Right kidney (tissue), 1 donor: ENCODE data around the gene CROCC2.

Source experiments
- DNase-seq: peaks from one replicate; pipeline ENCODE4 v3.0.0-alpha.2; 2016

Gene CROCC2

DNA sequence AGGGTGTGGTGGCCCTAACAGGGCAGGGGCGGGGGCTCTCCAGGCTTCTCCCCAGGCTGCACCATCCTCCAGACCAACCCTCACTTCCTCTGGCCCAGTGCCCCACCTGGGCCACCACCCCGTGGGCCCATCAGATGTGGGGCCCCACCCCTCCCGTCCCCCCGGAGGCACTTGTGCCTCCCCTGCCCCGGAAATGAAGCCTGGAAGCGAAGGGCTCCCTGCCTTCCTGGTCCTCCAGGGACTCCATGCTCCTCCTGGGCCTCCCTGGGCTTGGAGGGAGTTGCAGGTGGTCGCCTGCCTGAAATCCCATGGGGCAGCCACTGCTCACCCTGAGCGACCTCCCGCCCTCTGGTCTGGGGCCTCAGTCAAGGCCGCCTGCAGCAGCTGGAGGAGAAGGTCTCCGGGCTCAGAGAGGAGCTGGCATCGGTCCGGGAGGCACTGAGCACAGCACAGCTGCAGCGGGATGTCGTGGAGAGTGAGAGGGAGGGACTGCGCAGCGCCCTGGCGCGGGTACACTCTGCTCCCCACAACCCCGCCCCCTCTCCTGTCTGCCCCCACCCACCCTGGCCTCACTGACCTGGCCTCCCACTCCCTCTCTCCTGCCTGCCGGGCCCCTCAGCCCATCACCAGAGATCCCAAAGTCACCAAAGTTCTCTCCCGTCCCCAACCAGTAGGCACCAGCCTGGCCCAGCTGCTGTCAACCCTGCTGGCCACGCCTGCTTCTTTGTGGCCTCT is 28.0 kb downstream of the CROCC2 start:
- DNase-seq: no peak

DNA sequence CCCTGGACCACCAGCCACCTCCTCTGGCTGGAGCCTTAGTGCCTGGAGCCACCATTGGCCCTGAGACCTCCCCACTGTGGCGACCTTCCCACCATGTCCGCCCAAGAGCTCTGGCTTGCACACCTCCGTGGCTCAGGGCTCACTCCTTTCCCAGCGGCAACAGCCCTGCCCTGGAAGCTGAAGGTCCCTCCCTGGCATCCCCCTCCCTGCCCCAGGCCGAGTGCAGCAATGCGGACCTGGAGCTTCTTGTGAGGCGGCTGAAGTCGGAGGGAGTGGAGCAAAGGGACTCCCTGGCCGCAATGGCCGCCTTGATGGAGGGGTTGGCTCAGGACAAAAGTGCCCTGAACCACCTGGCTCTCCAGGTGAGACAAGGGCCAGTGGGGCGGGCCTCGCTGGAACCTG is 28.6 kb downstream of the CROCC2 start:
- DNase-seq: no peak

DNA sequence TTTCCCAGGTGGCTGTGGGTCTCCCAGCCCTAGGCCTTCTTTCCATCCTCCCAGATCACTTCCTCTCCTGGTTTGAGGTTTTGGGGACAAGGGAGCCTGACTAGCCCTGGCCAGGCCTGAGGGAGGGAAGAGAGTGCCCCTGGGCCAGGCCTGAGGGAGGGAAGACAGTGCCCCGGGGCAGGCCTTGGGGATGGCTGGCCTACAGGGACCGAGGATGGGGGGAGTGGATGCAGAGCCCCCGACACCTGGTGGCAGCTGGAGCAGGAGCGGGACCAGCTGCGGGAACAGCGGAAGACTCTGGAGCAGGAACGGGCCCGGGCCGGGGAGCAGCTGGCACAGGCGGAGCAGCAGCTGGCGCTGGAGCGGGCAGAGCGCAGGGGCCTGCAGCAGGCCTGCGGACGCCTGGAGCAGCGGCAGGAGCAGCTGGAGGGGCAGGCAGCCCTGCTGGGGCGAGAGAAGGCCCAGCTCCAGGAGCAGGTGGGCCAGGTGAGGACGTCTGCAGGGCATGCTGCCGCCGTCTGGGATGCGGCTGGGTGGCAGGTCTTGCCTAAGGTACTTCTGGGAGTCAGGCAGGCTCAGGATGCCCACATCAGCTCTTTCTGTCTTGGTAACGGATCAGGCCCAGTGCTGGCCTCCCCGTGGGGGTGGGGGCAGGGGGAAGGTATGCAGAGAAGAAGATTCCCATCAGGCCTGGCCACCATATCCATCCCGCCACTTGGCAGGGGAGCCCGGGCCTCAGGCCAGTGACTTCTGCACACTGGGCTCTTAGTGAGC is 29.2 kb downstream of the CROCC2 start:
- DNase-seq: no peak

DNA sequence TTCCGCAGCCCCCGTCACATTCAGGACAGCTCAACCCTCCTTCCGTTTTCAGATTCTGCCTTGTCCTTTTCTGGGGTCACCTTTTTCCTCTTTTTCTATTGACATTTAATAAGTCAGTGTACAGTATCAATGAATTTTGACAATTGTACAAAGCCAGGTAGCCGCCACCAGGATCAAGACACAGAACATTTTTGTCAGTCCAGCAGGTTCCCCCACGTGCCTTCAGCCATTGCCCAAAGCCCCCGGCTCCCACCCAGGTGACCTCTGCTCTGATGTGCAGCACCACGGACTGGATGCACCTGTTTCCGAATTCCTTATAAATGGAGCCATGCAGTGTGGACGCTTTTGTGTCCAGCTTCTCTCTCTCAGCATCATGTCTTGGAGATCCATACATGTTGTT is 30.0 kb downstream of the CROCC2 start:
- DNase-seq: no peak

DNA sequence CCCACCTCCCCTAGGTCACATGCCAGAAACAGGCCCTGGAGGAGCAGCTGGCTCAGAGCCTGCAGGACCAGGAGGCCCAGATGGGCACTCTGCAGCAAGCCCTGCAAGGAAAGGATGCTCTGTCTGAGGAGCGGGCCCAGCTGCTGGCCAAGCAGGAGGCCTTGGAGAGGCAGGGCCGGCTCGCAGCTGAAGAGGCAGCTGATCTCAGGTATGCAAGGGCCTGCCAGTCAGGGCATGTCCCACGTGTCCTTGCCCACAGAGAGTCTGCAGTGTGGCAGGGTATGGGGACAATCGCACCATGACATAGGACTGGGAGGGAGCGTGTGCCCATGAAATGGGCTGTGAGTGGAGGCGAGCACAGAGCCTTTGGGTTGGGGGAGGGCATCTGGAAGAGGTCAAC is 39.9 kb downstream of the CROCC2 start:
- DNase-seq: no peak

DNA sequence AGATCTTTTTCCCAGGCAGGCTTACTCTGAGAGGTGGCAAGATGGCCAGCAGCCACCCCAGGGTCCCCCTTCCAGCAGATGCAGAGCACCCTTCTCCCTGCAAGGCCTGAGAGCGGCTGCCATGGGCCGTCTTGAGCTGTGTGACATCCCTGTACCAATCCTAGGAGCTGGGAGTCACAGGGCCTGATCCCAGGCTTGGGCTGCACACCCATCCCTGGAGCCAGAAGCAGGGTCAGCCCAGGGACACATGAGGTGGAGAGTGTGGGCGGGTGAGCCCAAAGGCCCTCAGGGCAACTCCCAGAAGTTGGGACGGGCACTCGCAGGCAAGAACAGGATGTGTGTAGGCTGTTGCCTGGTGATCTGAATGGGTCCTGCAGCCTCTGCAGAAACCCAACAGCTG is 40.5 kb downstream of the CROCC2 start:
- no peak for DNase-seq

DNA sequence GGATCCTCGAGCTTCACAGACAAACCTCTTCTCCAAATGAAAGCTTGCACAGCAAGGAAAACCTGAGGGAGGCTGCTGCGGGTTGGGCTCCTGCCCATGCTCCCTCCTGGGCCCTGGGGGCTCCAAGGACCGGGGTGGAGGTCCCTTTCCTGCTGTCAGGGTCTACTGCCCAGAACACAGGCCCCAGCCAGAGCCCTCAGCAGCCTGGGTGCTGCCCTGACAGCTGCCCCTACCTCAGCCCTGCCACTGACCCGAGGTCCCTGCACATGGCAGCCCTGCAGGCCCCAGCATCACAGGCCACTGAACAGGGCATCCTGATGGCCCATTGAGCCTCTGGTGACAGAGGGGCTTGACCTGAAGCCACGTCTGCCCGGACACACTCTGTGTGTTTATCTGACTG is 41.0 kb downstream of the CROCC2 start:
- no peak for DNase-seq

DNA sequence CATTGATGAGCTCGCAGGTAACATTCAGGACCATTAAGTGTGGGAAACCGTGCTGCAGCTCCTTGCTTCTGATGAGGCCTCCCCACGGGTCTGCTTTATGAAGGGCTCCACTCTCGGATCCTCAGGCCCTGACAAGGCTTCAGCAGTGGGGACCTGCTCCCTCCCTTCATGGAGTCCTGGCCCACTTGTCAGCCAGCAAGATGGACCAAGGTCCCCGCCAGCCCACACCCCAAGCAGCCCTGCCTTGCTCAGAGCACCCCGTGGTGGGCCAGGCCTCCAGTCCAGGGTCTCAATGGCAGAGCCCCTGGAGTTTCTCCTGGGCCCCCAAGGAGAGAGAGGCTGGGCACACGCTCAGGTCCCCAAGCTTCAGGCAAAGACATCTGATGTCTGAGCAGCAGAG is 41.5 kb downstream of the CROCC2 start:
- no peak for DNase-seq

DNA sequence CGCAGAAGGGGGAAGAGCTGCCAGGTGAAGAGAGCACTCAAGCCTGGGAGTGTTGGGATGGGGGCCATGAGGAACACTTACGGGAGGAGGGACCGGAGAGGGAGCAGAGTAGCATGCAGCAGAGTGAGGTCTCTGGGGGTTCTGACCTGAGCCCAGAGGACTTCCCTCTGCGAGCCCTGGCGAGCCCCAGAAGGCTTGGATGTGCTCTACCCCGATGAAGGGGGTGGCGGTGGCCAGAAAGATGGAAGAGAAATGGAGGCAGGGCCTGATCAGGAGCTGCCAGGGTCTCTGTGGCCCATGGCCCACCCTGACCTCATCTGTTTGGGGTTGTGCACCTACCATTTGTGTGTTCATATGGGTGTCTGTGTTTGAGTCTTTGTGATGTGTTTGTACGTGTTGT is 42.0 kb downstream of the CROCC2 start:
- no peak for DNase-seq

DNA sequence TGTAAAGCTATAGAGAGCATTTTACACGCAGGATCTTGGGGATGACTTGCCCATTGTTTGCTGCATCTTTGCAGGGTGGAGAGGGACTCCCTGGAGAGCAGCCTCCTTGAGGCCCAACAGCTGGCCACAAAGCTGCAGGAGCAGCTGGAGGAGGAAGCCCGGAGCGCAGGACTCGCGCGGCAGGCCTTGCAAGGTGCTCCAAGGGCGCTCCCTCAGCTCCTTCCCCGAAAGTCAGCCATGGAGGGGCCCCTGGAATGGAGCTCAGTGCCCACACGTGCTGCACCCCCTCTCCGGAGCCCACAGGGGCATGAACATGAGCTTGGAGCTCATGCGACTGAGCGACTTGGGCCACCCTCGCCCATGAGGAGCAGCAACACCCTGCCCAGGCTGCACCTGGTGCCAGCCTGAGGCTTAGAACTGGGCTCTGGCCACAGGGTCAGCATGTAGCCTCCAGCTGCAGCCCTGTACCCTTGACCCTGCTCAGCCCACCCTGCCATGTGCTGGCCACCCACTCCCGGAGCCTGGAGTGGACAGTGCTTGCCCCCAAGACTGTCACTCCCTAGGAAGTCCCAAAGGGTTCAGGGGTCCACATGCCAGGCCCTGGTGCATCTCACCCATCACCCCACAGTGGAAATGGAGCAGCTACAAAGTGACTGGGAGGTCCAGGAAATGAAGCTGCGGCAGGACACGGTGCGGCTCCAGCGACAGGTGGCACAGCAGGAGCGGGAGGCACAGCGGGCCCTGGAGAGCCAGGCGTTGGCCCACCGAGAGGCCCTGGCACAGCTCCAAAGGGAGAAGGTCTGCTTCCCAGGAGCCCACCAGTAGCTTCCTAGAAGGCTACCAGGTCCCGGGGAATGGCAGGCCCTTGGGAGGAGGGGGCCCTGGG is 43.0 kb downstream of the CROCC2 start:
- no peak for DNase-seq

DNA sequence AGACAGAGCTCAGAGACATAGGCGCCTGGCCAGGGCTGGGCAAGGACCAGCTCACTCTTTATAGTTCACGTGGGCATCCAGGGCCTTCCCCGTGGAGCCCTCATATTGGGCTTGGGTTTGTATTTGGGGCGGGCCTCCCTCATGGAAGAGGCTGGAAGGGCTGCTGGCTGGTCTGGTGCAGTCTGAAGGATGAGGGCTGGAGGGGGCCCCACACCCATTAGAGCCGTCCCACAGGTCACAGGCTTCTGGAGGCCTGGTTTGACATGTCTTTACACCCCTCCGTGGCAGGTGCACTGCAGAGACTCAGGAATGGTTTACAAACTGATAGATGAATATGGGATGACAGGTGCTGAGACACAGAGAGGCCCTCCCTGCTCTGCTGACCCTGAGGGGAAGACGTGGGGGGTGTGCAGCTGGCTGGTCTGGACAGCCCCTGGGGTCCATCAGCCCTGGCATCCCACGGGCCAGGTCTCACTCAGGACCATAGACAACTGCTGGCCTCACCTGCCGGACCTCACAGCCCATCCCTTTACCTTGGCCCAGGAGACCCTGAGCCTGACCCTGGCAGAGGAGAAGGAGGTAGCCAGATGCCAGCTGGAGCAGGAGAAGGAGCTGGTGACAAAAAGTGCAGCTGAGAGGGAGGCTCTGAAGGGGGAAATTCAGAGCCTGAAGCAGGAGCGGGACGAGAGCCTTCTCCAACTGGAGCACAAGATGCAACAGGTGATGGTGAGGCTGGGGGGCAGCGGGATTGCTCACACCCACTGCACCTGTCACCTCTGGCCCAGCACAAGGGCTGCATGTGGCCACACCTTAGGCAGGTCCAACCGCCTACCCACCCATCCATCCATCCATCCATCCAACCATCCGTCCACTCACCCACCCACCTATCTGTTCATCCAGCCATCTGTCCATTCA is 43.9 kb downstream of the CROCC2 start:
- DNase-seq: no peak

DNA sequence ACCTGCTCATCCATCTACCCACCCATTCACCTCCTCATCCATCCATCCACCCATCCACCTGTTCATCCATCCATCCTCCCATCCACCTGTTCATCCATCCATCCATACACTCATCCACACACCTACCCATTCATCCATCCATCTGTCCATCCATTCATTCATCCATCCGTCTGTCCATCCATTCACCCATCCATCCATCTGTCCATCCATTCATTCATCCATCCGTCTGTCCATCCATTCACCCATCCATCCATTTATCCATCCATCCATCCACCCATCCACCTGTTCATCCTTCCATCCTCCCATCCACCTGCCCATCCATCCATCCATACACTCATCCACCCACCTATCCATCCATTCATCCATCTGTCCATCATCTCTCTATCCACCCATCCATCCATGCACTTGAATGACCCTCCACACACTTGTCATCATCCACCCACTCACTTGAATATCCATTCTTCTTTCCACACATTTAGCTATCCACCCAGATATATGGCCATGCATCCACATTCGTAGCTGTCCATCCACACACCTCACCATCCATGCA is 45.0 kb downstream of the CROCC2 start:
- no peak for DNase-seq

DNA sequence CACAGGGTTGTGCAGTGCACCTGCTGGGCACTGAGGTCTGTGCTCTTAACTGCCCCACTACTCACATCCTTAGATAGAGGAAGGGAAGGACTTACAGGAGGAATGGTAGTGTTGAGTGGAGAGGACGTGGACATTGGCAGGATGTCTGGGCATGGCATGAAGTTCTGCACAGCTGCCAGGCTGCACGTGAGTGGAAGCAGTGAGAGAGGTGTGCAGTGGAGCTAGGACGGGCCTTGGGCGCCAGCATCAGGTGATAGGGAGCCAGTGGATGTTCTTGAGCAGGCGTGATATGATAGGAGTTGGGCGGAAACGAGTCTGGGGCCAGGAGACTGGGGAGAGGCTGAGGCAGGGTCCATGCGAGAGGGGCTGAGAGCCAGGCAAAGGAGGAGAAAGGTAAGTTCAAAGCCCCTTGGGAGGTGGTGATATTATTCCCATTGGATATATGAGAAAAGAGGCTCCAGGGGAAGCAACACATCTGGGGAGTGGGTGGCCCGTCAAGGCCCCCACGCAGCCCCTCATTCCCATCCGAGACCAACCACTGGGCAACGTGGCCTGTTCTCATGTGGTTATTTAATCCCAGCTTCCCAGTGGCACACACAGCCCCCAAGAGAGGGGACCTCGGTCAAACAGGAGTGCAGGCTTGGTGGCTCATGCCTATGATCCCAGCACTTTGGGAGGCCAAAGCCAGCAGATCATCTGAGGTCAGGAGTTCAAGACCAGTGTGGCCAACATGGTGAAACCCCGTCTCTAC is 46.5 kb downstream of the CROCC2 start:
- no peak for DNase-seq

DNA sequence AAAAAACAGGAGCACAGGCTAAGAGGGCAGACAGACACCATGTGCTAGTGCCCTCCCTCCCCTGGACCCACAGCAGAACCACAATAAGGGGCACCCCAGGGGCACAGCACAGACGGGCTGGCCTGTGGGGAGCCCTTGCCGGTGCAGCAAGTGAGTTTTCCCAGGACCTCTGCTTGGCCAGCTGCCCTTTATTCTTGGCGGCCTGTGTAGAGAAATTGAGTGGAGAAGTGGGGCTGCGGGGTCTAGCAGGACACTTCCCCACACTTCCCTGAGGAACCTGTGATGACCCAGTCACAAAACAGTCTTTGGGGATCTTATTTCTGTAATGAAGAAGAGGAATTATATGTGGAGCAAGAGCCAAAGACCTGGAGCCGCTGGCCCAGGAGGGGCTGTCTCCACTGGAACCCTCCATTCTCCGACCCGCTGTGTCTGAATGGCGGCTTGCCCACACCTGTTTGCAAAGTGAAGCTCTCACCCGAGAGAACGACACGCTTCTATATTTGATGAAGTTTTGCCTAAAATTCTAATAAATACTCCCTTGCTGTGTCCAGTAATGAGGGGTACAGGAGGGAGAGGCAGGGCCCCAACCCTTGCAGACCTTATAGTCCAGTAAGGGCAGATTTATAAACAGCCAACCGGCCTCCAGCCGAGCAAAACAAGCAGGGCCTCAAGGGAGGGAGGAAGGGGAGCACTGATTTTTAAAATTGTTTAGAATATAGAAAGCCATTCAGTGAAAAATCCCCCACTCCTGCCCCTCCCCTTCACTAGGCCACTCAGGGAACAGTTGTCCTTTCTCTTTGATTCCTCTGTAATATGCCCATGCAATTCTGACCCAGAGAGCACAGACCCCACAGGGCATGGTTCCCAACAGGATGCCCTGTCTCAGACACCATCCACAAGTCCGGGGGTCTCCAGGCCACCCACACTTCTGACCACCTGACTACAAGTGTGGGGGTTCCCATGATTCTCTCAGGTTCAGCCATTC is 47.6 kb downstream of the CROCC2 start:
- no peak for DNase-seq

DNA sequence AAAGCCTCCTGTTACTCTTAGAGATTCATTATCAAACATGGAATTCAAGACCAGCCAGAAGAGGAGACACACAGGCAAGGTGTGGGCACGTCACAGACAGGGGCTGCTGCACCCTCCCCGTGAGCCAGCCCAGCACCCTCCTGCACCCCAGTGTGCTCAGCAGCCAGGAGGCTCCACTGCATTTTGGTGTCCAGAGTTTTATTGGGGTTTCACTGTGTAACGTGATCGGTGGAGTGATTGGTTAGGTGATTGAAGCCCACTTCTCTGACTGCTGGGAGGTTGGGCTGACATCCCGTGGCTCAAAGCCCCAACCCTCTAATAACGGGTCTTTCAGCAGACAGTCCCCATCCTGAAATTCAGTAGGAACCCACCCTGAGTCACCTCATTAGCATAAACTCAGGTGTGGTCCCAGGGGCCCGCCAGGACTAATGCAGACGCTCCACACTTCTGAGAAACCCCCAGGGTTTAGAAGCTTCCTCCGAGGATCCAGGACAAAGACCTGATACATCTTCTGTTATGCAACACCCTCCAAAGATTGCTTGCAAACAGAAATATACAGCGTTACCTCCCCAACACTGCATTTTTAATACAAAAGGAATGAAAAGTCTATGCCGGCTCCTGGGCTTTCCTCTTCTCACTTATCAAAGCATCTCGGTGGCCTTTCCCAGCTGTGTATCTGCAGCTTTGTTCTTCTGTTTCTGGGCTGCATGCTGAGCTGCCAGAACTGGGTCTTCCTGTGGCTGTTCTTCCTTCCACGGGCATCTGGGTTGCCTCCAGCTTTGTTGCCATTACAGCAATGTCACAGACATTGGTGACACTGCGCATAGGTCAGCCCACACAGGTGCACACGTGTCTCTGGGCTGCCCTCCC is 48.5 kb downstream of the CROCC2 start:
- no peak for DNase-seq

DNA sequence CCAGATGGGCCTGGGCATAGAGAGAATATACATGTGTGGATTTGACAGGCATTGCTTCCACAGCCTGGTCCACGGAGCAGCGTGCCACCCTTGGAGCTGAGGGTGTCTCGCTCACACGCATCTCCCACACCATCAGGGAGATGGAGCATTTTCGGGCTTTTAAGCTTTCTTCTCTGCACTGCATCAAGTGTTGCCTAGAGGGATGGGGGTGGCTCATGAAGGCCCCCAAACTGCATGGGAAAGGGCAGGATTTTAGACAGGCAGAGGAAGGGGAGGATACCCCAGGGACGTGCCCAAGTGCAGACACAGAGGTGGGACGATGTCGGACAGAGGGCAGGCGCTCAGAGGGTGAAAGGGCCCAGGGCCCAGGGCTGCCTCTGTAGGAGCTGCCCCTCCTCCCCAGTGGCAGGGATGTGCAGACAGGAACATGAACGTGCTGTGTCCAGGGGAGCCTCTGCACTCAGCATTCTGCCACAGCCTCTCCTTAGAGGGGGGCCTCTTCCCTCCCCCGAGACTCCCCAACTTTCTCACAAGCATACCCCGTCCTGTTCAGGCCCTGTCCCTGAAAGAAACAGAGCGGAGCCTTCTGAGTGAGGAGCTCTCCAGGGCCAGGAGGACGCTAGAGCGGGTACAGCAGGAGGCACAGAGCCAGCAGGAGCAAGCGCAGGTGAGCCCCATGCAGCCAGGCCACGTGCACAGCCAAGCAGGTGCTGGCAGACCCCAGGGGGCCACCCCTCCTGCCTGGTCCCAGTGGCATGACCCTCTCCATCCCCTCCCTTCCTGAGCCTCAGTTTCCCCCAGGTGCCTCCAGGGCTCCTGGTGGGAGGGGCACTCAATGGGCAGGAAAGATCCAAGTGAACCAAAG is 49.4 kb downstream of the CROCC2 start:
- no peak for DNase-seq

DNA sequence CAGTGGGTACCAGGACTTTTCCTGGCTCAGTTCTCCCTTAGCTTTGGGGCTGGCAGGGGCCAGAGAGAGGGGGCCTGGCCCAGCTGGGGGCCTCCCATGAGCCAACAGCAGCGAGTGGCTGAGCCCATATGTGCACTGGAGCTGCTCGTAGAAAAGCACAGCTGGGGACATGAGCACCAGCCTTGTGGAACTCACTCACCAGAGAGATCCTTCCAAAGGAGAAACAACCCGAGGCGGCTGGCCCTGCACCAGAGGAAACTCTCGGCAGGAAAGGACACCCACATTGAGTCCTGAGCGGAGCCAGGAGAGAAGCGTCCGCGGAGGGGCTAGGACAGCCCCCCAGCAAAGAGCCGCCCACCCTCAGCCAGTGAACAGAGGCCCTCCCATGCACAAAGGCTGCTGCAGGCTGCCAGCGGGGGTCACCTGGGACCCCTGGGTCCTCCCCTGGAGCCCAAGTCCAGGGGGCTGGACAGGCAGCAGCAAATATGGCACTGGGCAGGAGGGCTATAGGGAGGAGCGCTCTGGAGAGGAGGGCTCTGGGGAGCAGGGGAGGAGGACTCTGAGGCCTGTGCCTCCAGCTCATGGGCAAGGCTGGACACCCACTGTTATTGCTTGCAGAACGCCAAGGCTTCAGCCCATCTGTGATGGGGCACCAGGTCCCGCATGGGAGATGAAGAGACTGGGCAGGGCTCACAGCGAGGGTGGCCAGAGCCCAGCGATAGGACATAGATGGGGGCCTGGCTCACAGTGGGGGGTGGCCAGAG is 50.2 kb downstream of the CROCC2 start:
- no peak for DNase-seq
